Esophagus squamous epithelium (tissue), 5 donors: ENCODE measurements around the gene SACM1L. TPM values are rescaled to one million over a fixed set of nuclear protein-coding genes. Genes with fewer than 3 reads are reported as not detected.

Experiments
- DNase-seq: peaks from one replicate; lab custom pipeline; 2025; lab: John Stamatoyannopoulos, UW
- H3K27ac ChIP-seq, 4 donors: fragments of 200-600 bp; sonication (generic); one replicate each; pipeline ENCODE4 v1.5.1; 2016 to 2019; ENCODE audit warnings: mild to moderate bottlenecking in 1 of 4
- H3K27me3 ChIP-seq, 4 donors: fragments of 200-600 bp; sonication (generic); 1 replicate in 3 of 4; 2 replicates in 1 of 4; pipeline versions ENCODE4 v1.5.1 to v1.6.0; 2017 to 2021; ENCODE audit warnings: antibody characterized with exemption in 1 of 4
- H3K36me3 ChIP-seq, 3 donors: fragments of 200-600 bp; sonication (generic); one replicate each; pipeline ENCODE4 v1.5.1; 2016 to 2019
- H3K4me1 ChIP-seq, 3 donors: fragments of 200-600 bp; sonication (generic); one replicate each; pipeline ENCODE4 v1.5.1; 2017 to 2019
- H3K4me3 ChIP-seq, 4 donors: fragments of 200-600 bp; sonication (generic); 1 replicate in 3 of 4; 2 replicates in 1 of 4; pipeline ENCODE4 v1.5.1; 2016 to 2019; ENCODE audit warnings: mild to moderate bottlenecking in 2 of 4, moderate library complexity in 1 of 4
- H3K9me3 ChIP-seq, 3 donors: fragments of 200-600 bp; sonication (generic); one replicate each; pipeline ENCODE4 v1.5.1; 2016 to 2019
- POLR2A ChIP-seq, 4 donors: fragments of 450-650 bp; IDR thresholded peaks; one replicate each; pipeline ENCODE4 v1.6.1; 2017; ENCODE audit warnings: antibody characterized with exemption in 4 of 4, mild to moderate bottlenecking in 4 of 4, moderate library complexity in 3 of 4
- WGBS, 2 donors: methylation state at CpG; one replicate each; pipeline ENCODE4 v1.1.5; 2018; 5-methylcytosine and 5-hydroxymethylcytosine counted together
- intact Hi-C: fragments of 100-400 bp; cut with DNase I; formaldehyde crosslinking; loops from one replicate; pipeline ENCODE4 v1.15.0; 2022
- total RNA-seq, 4 donors: library from RNA; depleted of rRNA; stranded (reverse); fragments of >200 nt; gene quantifications; one replicate each; pipeline ENCODE4 v1.1.0, GENCODE V29; 2016
- TF ChIP-seq, protein P1 (sequence below), 6 experiments: fragments of 450-650 bp in 4 of 6; fragments of 200-600 bp in 2 of 6; sonication (generic) in 2 of 6; IDR thresholded peaks; one replicate each; pipeline ENCODE4 v1.5.1; 2016 to 2019; ENCODE audit warnings: antibody characterized with exemption in 6 of 6, mild to moderate bottlenecking in 4 of 6, moderate library complexity in 4 of 6
- donor health status: DM: yes; HTN: yes; CAD: no.

Gene SACM1L
- total RNA-seq, 4 donors from 2014 or later: 22.7 to 42.2 (median 27.2) TPM

GRCh38 chr3:45773072-45773471 lies 83.9 kb downstream of the SACM1L start:
- Histone ChIP-seq H3K4me3 (no peak overlapping the region), H3K9me3 (no peaks in the 10 kb centered on the region), H3K27me3 (peaks cover 0 to 29% (median 0%) of the 10 kb centered on the region in 4 donors), H3K4me1 (no peaks in the 10 kb centered on the region), H3K36me3 (no peaks in the 10 kb centered on the region), H3K27ac (no peak overlapping the region)
- no peak for DNase-seq
- 82 to 84% methylated on average over 5 of the region's 5 CpGs for WGBS, 2 donors
- intact Hi-C loops: no loop called here
- TF ChIP-seq, protein P1, sequence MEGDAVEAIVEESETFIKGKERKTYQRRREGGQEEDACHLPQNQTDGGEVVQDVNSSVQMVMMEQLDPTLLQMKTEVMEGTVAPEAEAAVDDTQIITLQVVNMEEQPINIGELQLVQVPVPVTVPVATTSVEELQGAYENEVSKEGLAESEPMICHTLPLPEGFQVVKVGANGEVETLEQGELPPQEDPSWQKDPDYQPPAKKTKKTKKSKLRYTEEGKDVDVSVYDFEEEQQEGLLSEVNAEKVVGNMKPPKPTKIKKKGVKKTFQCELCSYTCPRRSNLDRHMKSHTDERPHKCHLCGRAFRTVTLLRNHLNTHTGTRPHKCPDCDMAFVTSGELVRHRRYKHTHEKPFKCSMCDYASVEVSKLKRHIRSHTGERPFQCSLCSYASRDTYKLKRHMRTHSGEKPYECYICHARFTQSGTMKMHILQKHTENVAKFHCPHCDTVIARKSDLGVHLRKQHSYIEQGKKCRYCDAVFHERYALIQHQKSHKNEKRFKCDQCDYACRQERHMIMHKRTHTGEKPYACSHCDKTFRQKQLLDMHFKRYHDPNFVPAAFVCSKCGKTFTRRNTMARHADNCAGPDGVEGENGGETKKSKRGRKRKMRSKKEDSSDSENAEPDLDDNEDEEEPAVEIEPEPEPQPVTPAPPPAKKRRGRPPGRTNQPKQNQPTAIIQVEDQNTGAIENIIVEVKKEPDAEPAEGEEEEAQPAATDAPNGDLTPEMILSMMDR (IDR thresholded peaks at IDR 0.05): no peak
- no peak for TF ChIP-seq POLR2A (IDR thresholded peaks at IDR 0.05)

DNA sequence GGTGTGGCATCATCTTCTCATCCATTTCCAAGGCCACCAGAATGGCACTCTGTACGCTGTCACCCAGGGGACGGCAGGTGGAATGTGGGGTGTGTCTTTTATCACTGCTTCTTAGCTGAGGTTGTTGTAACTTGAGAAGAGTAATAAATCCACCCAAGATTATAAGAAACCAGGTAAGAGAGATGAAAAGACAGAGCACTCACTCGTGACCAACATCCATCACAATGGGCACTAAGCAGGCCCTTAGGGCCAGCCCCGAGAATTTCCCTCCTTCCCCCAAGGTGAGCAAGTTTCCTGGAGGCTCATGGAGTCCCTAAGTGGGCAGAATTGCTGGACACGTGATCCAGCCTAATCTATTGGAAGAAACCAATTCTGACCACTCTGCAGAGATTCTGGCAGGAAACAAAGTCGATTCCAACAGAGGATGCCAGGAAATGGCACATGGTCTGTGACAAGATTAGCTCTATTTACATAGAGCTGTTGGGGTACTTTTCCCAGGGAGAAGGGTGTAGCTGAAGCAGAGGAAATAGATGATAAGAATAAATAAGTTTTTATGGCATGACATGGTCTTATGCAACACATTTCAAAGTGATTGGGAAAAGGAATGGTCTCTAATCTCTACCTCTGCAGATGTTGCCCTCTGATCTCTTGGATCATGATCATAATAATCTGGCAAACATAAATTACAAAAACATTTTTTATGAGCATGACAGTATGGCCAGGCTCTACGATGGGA lies 84.7 kb downstream of the SACM1L start:
- Histone ChIP-seq H3K4me1 (no peaks in the 10 kb centered on the region), H3K9me3 (no peaks in the 10 kb centered on the region), H3K4me3 (no peak overlapping the region), H3K36me3 (no peaks in the 10 kb centered on the region), H3K27ac (no peak overlapping the region), H3K27me3 (peaks cover 0 to 29% (median 0%) of the 10 kb centered on the region in 4 donors)
- intact Hi-C loops: no loop called here
- WGBS, 2 donors: 36 to 43% methylated on average over 7 of the region's 7 CpGs
- no peak for DNase-seq
- TF ChIP-seq, protein P1 (IDR thresholded peaks at IDR 0.05): no peak

- no peak for DNase-seq
Measured at GRCh38 chr3:45774581-45775521, 85.7 kb downstream of the SACM1L start.

GRCh38 chr3:45775571-45776300 lies 86.5 kb downstream of the SACM1L start:
- Histone ChIP-seq H3K4me1 (no peaks in the 10 kb centered on the region), H3K27ac (no peak overlapping the region), H3K36me3 (no peaks in the 10 kb centered on the region), H3K9me3 (no peaks in the 10 kb centered on the region), H3K27me3 (peaks cover 0 to 24% (median 0%) of the 10 kb centered on the region in 4 donors), H3K4me3 (no peak overlapping the region)
- TF ChIP-seq, protein P1 (IDR thresholded peaks at IDR 0.05): no peak
- no peak for TF ChIP-seq POLR2A (IDR thresholded peaks at IDR 0.05)
- no peak for DNase-seq
- intact Hi-C loops: no loop called here
- WGBS, 2 donors: 79 to 84% methylated on average over 7 to 8 of the region's 17 CpGs

More at GRCh38 chr3:45774581-45775521, 85.7 kb downstream of the SACM1L start:
- no peaks in the 10 kb centered on the region for H3K36me3 ChIP-seq
- H3K27me3 ChIP-seq: peaks cover 0 to 29% (median 0%) of the 10 kb centered on the region in 4 donors
- no peak for TF ChIP-seq POLR2A (IDR thresholded peaks at IDR 0.05)
- TF ChIP-seq, protein P1 (IDR thresholded peaks at IDR 0.05): no peak
- H3K27ac ChIP-seq: no peak overlapping the region
- H3K4me1 ChIP-seq: no peaks in the 10 kb centered on the region
- 65 to 75% methylated on average over 7 to 8 of the region's 8 CpGs for WGBS, 2 donors
- no peak overlapping the region for H3K4me3 ChIP-seq
- H3K9me3 ChIP-seq: no peaks in the 10 kb centered on the region
- intact Hi-C loops: no loop called here
